HCT116 (cell line): Measurements from ENCODE around the gene DPF3. TPM values are rescaled to one million over a fixed set of nuclear protein-coding genes. Genes with fewer than 3 reads are reported as not detected.

Experiments used
- ATAC-seq: fragments of 200-7000 bp; cut with Tn5 transposase; 2 replicates; pipeline ENCODE4 v1.9.1; 2020; ENCODE audit warnings: mild to moderate bottlenecking, moderate library complexity
- BruUV-seq: library from RNA; stranded (reverse); fragments of 400-500 nt; replicated peaks from 2 replicates; lab custom pipeline; 2021; lab: Mats Ljungman, UMichigan
- CTCF ChIA-PET: fragments of 300-600 bp; sonication (Branson Sonifier 250); formaldehyde crosslinking; loops from one replicate; lab custom pipeline; 2021; ENCODE audit warnings: antibody characterized with exemption; lab: Charles Lee
- POLR2A ChIA-PET: fragments of 300-600, 350-600 bp; sonication (Branson Sonifier 250); formaldehyde crosslinking; loops from one replicate; lab custom pipeline; 2021; ENCODE audit warnings: antibody characterized with exemption; lab: Charles Lee
- RAD21 ChIA-PET, 2 experiments: fragments of 300-600 bp; sonication (Branson Sonifier 250); formaldehyde crosslinking; loops; one replicate each; lab custom pipeline; 2023; ENCODE audit warnings: low total read pairs in 2 of 2; ENCODE audit not compliant: uncharacterized antibody in 2 of 2, unreplicated experiment in 2 of 2, low non-redundant PET in 1 of 2; lab: Charles Lee
- DNase-seq: peaks from one replicate; pipeline ENCODE4 v3.0.0-alpha.2; 2010; ENCODE audit warnings: low read depth, low spot score
- H2AFZ ChIP-seq: fragments of 200-600 bp; shearing (Covaris generic), sonication (generic); 2 replicates; pipeline ENCODE4 v1.6.1; 2017; ENCODE audit warnings: low read depth, mixed run types, mixed read lengths, antibody characterized with exemption, low read length; ENCODE audit not compliant: poor library complexity, severe bottlenecking
- H3K27ac ChIP-seq: 2 replicates; pipeline ENCODE4 v1.5.1; 2012; ENCODE audit warnings: low read depth, low read length
- H3K27me3 ChIP-seq: fragments of 200-600 bp; sonication (generic); 2 replicates; pipeline ENCODE4 v1.6.1; 2016; ENCODE audit warnings: mixed run types, low read length, mixed read lengths; ENCODE audit not compliant: insufficient read depth
- H3K36me3 ChIP-seq, 2 experiments: fragments of 200-500 bp in 1 of 2; fragments of 200-600 bp in 1 of 2; sonication (Bioruptor generic) in 1 of 2; sonication (generic) in 1 of 2; 2 replicates each; pipeline versions ENCODE4 v1.5.1 to v1.6.1; 2014 to 2016; ENCODE audit warnings: low read length in 2 of 2, inconsistent platforms in 1 of 2, mixed read lengths in 1 of 2, mixed run types in 1 of 2; ENCODE audit not compliant: insufficient read depth in 2 of 2, control insufficient read depth in 1 of 2
- H3K4me1 ChIP-seq, 2 experiments: fragments of 200-600 bp in 1 of 2; sonication (generic) in 1 of 2; 2 replicates each; pipeline versions ENCODE4 v1.5.1 to v1.6.1; 2012 to 2017; ENCODE audit warnings: low read length in 2 of 2, inconsistent platforms in 1 of 2, mild to moderate bottlenecking in 1 of 2, mixed read lengths in 1 of 2, mixed run types in 1 of 2, moderate library complexity in 1 of 2; ENCODE audit not compliant: insufficient read depth in 2 of 2, control insufficient read depth in 1 of 2
- H3K4me2 ChIP-seq: fragments of 200-600 bp; sonication (generic); 2 replicates; pipeline ENCODE4 v1.6.1; 2017; ENCODE audit warnings: mixed run types, low read length, mixed read lengths
- H3K4me3 ChIP-seq, 2 experiments: fragments of 200-600 bp in 1 of 2; sonication (generic) in 1 of 2; replicated peaks in 1 of 2; 2 replicates each; pipeline ENCODE4 v1.5.1; 2011 to 2016; ENCODE audit warnings: low read length in 2 of 2, control low read depth in 1 of 2, low read depth in 1 of 2, mild to moderate bottlenecking in 1 of 2, mixed read lengths in 1 of 2, mixed run types in 1 of 2
- H3K79me2 ChIP-seq: fragments of 200-600 bp; sonication (generic); 2 replicates; pipeline ENCODE4 v1.6.1; 2017; ENCODE audit warnings: mild to moderate bottlenecking, mixed run types, low read length, moderate library complexity, mixed read lengths; ENCODE audit not compliant: insufficient read depth
- H3K9ac ChIP-seq: fragments of 200-600 bp; sonication (generic); 2 replicates; pipeline ENCODE4 v1.6.1; 2016; ENCODE audit warnings: low read length, mixed read lengths
- H3K9me2 ChIP-seq: fragments of 200-600 bp; sonication (generic), shearing (Covaris generic); 2 replicates; pipeline ENCODE4 v1.6.1; 2017; ENCODE audit warnings: mixed run types, mild to moderate bottlenecking, moderate library complexity; ENCODE audit not compliant: insufficient read depth
- H3K9me3 ChIP-seq, 2 experiments: fragments of 200-500 bp in 1 of 2; fragments of 200-600 bp in 1 of 2; sonication (Bioruptor generic) in 1 of 2; sonication (generic) in 1 of 2; 2 replicates each; pipeline ENCODE4 v1.6.1; 2014 to 2017; ENCODE audit warnings: low read length in 2 of 2, mixed read lengths in 2 of 2, inconsistent platforms in 1 of 2, low read depth in 1 of 2, mild to moderate bottlenecking in 1 of 2, mixed run types in 1 of 2, moderate library complexity in 1 of 2; ENCODE audit not compliant: control insufficient read depth in 1 of 2, insufficient read depth in 1 of 2
- H4K20me1 ChIP-seq: fragments of 200-600 bp; sonication (generic), shearing (Covaris generic); 2 replicates; pipeline ENCODE4 v1.6.1; 2017; ENCODE audit warnings: mixed run types, mild to moderate bottlenecking, moderate library complexity; ENCODE audit not compliant: insufficient read depth
- CBX3 ChIP-seq: IDR thresholded peaks from 2 replicates; pipeline ENCODE4 v1.6.1; 2012; ENCODE audit warnings: low read depth
- CEBPB ChIP-seq: IDR thresholded peaks from 2 replicates; pipeline ENCODE4 v1.6.1; 2012; ENCODE audit warnings: low read depth
- ELF1 ChIP-seq: IDR thresholded peaks from 2 replicates; pipeline ENCODE4 v1.6.1; 2012; ENCODE audit warnings: low read depth, borderline replicate concordance
- FOSL1 ChIP-seq: IDR thresholded peaks from 2 replicates; pipeline ENCODE4 v1.6.1; 2012; ENCODE audit warnings: low read depth
- JUND ChIP-seq: IDR thresholded peaks from 2 replicates; pipeline ENCODE4 v1.6.1; 2012
- POLR2AphosphoS5 ChIP-seq: IDR thresholded peaks from 2 replicates; pipeline ENCODE4 v1.6.1; 2011; ENCODE audit warnings: mild to moderate bottlenecking, low read depth, low read length, moderate library complexity
- RAD21 ChIP-seq: IDR thresholded peaks from 2 replicates; pipeline ENCODE4 v1.6.1; 2012; ENCODE audit warnings: low read depth, mild to moderate bottlenecking
- SIN3A ChIP-seq: IDR thresholded peaks from 2 replicates; pipeline ENCODE4 v1.6.1; 2012; ENCODE audit warnings: low read depth
- SRF ChIP-seq: IDR thresholded peaks from 2 replicates; pipeline ENCODE4 v1.6.1; 2012; ENCODE audit warnings: low read depth
- YY1 ChIP-seq: IDR thresholded peaks from 2 replicates; pipeline ENCODE4 v1.6.1; 2011; ENCODE audit warnings: low read length, low read depth, moderate library complexity, mild to moderate bottlenecking; ENCODE audit not compliant: insufficient replicate concordance; ENCODE audit errors: extremely low read depth
- ZFX ChIP-seq: fragments of 450-650 bp; IDR thresholded peaks from 2 replicates; pipeline ENCODE4 v1.6.1; 2017
- ZNF274 ChIP-seq: fragments of 200-500 bp; sonication (Bioruptor generic); IDR thresholded peaks from 2 replicates; pipeline ENCODE4 v1.6.1; 2014; ENCODE audit warnings: mild to moderate bottlenecking, low read depth, low read length, inconsistent platforms
- intact Hi-C: fragments of 100-400 bp; cut with micrococcal nuclease; formaldehyde crosslinking; loops from 2 replicates; pipeline ENCODE4 v1.10.0; 2022
- total RNA-seq: library from RNA; stranded (reverse); gene quantifications from one replicate; pipeline ENCODE4 v1.2.1, GENCODE V29; 2021; ENCODE audit not compliant: unreplicated experiment
- TF ChIP-seq, protein P1 (sequence below): IDR thresholded peaks from 2 replicates; pipeline ENCODE4 v1.6.1; 2012; ENCODE audit warnings: low read depth
- TF ChIP-seq, protein P2 (sequence below): IDR thresholded peaks from 2 replicates; pipeline ENCODE4 v1.6.1; 2011; ENCODE audit warnings: mild to moderate bottlenecking, low read length, moderate library complexity; ENCODE audit not compliant: insufficient replicate concordance; ENCODE audit errors: extremely low read depth

DPF3 gene
- total RNA-seq, 1 experiment from 2014 or later: 0.27 TPM

DNA sequence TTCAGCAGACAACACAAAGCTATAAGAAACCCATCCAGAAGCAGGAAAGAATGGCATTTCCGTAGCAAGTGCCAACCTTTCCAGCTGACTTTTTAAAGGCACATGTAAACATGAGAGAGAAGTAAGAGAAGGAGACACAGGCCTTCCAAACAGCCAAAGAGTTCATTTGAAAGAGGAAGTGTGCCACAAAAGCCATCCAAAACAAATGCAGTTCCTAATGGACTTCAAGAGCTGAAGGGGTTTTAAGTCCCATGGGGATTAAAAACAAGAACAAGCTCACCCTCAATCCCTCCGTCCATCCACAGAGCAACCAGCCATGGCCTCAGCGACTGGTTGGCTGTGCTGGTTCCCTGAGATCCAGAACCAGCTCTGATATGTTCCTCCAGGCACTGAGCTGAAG, 4.5 kb upstream of the DPF3 start:
- Histone ChIP-seq H3K36me3 (no peaks in the 10 kb centered on the region), H4K20me1 (no peaks in the 10 kb centered on the region), H2AFZ (no peak overlapping the region), H3K4me1 (peaks cover 9 to 13% of the 10 kb centered on the region in 2 experiments; a peak in 2 of 4 replicates), H3K9me2 (no peaks in the 10 kb centered on the region), H3K27ac (no peak overlapping the region), H3K9me3 (no peaks in the 10 kb centered on the region), H3K9ac (no peak overlapping the region), H3K27me3 (no peaks in the 10 kb centered on the region), H3K4me3 (no peak overlapping the region), H3K79me2 (no peaks in the 10 kb centered on the region), H3K4me2 (no peak overlapping the region)
- DNase-seq (no peak), ATAC-seq (no peak)
- no TSS peak for BruUV-seq
- TF ChIP-seq FOSL1: no peak
- TF ChIP-seq CBX3: no peak
- no peak for TF ChIP-seq SIN3A
- TF ChIP-seq YY1: no peak
- no peak for TF ChIP-seq ZFX
- CTCF ChIA-PET: no interaction called here
- POLR2A ChIA-PET: no interaction called here
- intact Hi-C loops: no loop called here
- RAD21 ChIA-PET: no interaction called here

DNA sequence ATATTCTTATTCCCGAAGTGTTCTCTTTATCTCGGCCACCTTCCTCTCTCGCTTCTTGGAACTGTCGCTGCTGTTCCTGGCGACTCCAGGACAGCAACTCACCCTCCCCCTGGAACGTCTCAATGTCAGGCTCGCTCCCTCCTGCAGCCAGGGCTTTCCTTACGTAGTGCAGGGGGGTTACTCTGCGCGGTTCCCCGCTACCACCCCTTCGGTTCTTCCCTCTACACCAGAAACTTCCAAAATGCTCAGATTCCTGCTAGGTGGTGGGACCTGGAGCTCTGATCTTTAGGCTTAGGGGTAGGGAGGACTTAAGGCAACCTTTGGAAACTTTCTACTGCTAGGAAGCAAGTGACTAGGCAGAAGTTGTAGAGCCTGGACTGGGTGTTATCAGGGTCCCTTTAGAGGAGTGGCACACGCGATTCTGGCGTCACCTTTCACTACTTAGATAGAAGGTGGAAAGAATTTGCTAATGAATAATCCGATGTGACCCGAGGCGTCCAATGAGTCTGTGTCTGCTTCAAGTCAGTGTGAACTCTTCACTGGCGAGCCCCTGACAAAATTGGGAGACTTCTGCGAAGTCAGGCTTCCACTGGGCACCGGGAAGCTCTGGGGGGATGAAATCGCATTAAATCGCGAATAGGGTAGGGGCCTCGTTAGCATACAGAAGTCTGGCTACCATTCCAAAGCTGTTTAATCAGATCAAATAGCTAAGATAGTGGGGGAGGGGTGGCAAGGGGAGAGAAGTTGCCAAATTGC, 900 bp upstream of the DPF3 start:
- ATAC-seq: peak; percentile 64
- CTCF ChIA-PET: interaction anchor here (0.8 to 3.0 kb wide), 4 partner anchors 10 to 381 kb away, joined by 4 to 23 read pairs (median 7); no protein-coding TSS in a partner anchor
- RAD21 ChIA-PET: interaction anchor here (0.6 to 1.1 kb wide), 5 partner anchors 62 to 381 kb away, joined by 3 to 5 read pairs (median 3); no protein-coding TSS in a partner anchor
- Histone ChIP-seq H4K20me1 (no peaks in the 10 kb centered on the region), H3K27me3 (peaks cover 9% of the 10 kb centered on the region; the same call in 1 of the 2 replicates), H3K4me2 (peak overlapping the region; percentile 98), H3K79me2 (no peaks in the 10 kb centered on the region), H3K4me3 (peak overlapping the region; percentile 73 to 74), H2AFZ (peak overlapping the region; percentile 84), H3K27ac (0 out of 2 replicates have a peak overlapping the region, but pooled peaks have one; percentile 17), H3K36me3 (no peaks in the 10 kb centered on the region), H3K9me3 (no peaks in the 10 kb centered on the region), H3K9ac (peak overlapping the region; percentile 34; the same call in 1 of the 2 replicates), H3K9me2 (no peaks in the 10 kb centered on the region), H3K4me1 (peaks cover 9 to 23% of the 10 kb centered on the region in 2 experiments; a peak in 2 of 4 replicates)
- DNase-seq: no peak
- no TSS peak for BruUV-seq
- intact Hi-C loops: no loop called here
- POLR2A ChIA-PET: interaction anchor here (0.8 to 1.4 kb wide), 4 partner anchors 9 to 381 kb away, joined by 3 to 4 read pairs (median 3); no protein-coding TSS in a partner anchor
- TF ChIP-seq SIN3A (no peak), CEBPB (no peak), ZFX (no peak), RAD21 (no peak), SRF (no peak), ELF1 (no peak), JUND (no peak), FOSL1 (no peak), POLR2AphosphoS5 (no peak), ZNF274 (no peak)
- TF ChIP-seq, protein P1, sequence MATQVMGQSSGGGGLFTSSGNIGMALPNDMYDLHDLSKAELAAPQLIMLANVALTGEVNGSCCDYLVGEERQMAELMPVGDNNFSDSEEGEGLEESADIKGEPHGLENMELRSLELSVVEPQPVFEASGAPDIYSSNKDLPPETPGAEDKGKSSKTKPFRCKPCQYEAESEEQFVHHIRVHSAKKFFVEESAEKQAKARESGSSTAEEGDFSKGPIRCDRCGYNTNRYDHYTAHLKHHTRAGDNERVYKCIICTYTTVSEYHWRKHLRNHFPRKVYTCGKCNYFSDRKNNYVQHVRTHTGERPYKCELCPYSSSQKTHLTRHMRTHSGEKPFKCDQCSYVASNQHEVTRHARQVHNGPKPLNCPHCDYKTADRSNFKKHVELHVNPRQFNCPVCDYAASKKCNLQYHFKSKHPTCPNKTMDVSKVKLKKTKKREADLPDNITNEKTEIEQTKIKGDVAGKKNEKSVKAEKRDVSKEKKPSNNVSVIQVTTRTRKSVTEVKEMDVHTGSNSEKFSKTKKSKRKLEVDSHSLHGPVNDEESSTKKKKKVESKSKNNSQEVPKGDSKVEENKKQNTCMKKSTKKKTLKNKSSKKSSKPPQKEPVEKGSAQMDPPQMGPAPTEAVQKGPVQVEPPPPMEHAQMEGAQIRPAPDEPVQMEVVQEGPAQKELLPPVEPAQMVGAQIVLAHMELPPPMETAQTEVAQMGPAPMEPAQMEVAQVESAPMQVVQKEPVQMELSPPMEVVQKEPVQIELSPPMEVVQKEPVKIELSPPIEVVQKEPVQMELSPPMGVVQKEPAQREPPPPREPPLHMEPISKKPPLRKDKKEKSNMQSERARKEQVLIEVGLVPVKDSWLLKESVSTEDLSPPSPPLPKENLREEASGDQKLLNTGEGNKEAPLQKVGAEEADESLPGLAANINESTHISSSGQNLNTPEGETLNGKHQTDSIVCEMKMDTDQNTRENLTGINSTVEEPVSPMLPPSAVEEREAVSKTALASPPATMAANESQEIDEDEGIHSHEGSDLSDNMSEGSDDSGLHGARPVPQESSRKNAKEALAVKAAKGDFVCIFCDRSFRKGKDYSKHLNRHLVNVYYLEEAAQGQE: no peak
- TF ChIP-seq, protein P2, sequence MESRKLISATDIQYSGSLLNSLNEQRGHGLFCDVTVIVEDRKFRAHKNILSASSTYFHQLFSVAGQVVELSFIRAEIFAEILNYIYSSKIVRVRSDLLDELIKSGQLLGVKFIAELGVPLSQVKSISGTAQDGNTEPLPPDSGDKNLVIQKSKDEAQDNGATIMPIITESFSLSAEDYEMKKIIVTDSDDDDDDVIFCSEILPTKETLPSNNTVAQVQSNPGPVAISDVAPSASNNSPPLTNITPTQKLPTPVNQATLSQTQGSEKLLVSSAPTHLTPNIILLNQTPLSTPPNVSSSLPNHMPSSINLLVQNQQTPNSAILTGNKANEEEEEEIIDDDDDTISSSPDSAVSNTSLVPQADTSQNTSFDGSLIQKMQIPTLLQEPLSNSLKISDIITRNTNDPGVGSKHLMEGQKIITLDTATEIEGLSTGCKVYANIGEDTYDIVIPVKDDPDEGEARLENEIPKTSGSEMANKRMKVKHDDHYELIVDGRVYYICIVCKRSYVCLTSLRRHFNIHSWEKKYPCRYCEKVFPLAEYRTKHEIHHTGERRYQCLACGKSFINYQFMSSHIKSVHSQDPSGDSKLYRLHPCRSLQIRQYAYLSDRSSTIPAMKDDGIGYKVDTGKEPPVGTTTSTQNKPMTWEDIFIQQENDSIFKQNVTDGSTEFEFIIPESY: no peak
